GM21360 (cell line): Measurements from ENCODE around the gene SWAP70.
"Not testable (repeated sequence)": the region's sequence is repeated elsewhere in the genome, so short reads cannot be mapped to it uniquely, and the experiment has no call there.

Experiments used
- ATAC-seq: cut with Tn5 transposase; IDR thresholded peaks from one replicate; pipeline ENCODE4 v1.9.1; 2021; ENCODE audit warnings: mild to moderate bottlenecking, moderate library complexity; ENCODE audit not compliant: unreplicated experiment

Gene SWAP70

DNA sequence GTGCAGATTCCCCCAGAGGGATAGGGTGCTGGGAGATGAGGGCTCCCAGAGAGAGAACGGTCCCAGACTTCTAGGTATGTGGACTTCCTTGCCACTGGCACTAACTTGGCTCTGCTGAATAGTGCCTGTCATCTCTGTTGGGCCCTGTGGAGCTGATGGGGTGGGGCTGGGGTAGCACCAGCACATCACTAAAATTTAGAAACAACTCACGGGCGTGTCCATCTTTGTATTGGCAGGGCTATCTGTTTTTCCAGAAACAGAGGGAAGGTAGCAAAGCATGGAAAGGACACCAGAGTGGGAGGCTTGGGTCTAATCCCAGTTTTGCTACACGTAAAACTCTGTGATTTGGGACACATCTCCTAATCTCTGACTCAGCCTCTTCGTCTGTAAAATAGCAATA, 25.8 kb downstream of the SWAP70 start:
- no peak for ATAC-seq

DNA sequence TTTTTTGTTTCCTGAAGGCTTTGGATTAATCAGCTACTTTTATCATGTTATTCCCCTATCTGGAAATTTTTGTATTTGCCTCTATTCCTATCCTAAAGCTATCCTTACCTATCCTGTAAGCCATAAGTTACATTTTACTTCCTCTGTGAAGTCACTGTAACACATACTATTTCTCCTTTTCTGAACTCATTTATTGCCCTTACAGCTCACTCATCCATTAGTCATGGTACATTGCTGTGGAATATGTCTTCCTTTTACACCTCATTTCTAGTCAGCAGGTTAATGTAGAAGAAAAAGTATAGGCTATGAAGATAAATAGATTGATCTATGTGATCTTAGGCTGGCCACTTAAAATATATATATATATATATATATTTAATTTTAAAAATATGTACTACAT, 28.0 kb downstream of the SWAP70 start:
- ATAC-seq: no peak

DNA sequence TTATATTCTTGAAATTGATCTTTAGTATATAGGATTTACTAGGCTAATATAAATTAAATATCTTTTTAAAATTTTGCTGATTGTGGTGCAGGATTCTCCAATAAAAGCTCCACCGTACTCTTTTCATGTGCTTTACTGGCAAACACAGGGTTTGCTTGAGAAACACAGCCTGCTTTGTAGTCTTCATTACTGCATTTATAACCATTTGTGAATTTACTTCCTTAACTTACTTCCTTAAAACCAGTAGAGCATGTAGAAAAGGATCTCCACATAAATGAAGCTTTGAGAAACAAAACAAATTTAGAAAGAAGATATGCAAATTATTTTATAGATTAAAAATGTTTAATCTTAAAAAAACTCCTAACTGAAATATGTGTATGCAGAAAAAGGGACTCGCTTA, 28.8 kb downstream of the SWAP70 start:
- no peak for ATAC-seq

DNA sequence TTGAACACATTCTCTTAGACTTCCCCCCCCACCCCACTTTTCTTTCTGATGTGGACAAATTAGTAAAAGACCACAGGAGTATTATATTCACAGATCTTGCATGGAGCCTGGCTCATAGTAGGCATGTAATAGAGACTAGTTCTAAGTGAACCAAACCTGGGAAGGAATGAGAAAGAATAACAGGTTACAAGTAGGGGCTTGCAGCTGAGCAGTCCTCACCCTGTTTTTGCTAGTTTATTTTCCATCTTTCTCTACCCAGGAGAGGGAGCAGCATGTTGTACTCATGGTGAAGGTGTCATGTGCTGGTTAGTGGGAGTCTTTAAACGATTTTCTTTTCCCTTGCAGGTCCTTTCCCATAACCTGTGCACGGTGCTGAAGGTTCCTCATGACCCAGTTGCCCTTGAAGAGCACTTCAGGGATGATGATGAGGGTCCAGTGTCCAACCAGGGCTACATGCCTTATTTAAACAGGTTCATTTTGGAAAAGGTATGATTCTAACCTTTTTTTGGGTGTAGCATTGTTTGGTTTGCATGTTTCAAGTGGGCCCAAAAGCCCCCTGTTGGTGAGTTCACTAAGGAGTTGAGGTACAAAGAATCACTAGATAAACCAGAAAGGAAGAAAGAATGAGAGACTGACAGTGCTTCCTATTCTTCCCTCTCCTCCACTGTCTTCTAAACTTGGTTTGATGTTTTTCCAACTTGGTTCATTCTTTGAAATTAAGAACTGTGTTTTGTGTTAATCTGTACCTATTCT, 30.1 kb downstream of the SWAP70 start:
- ATAC-seq: no peak

DNA sequence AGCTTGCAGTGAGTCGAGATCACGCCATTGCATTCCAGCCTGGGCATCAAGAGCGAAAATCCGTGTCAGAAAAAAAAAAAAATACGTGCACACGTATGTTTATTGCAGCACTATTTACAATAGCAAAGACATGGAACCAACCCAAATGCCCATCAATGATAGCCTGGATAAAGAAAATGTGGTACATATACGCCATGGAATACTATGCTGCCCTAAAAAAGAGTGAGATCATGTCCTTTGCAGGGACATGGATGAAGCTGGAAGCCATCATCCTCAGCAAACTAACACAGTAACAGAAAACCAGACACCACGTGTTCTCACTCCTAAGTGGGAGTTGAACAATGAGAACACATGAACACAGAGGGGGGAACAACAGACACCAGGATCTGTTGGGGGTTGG, 31.4 kb downstream of the SWAP70 start:
- ATAC-seq: not testable (repeated sequence)

DNA sequence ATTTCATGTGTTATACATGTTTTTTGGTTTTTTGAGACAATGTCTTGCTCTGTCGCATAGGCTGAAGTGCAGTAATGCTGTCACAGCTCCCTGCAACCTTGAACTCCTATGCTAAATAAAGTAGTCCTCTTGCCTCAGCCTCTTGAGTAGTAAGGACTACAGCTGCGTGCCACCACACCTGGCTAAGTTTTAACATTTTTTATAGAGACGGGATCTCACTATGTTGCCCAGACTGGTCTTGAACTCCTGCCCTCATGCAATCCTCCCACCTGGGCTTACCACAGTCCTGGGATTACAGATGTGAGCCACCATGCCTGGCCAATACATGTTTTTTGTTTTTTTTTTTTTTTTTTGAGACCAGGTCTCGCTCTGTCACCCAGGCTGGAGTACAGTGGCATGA, 33.9 kb downstream of the SWAP70 start:
- ATAC-seq: no peak

DNA sequence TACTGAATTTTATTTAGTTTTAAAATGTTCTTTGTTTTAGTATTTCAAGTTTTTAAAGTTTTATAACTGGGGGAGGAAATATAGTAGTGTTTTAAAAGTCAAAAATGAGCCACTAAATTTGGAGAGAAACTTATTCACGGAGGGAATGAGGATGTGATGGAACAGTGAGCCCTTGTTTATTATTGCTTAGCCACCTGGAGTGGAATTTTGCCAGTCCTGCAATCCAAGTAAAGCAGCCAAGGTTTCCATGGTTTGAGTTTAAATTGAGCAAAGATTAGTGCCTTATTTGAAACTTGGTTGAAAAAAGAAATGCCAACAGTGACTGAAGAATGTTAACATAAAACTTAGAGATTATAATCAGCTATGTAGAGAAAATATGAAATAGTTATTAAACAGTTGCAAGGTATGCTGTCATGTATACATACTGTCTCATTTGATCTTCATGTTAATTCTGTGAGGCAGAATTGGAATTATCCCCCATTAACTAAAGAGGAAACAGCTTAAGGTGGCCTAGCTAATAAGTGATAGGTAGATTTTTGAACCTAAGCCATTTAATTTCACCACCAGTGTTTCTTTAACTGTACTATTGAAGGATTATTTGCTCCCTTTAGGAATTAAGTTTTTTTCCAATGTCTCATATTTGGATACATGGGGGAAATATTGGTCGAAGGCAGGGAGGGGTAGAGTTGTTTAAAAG, 36.4 kb downstream of the SWAP70 start:
- no peak for ATAC-seq

DNA sequence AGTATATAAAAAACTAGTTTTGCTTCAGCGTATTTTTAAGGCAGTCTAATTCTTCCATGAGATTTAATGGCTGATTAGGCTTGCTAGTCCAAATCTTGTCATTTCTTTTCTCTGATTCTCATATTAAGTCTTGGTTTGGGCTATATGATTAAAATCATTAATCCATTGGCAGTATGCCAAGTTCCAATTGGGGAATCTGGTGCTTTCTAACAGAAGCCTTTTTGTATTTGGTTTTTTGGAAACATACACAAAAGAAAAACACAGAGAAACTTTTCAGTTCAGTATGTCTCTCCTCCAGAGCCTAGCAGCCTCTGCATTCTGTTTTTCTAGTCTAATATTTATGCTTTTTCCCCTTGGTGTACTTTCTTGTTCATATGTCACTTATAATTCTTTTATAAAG, 37.9 kb downstream of the SWAP70 start:
- no peak for ATAC-seq

DNA sequence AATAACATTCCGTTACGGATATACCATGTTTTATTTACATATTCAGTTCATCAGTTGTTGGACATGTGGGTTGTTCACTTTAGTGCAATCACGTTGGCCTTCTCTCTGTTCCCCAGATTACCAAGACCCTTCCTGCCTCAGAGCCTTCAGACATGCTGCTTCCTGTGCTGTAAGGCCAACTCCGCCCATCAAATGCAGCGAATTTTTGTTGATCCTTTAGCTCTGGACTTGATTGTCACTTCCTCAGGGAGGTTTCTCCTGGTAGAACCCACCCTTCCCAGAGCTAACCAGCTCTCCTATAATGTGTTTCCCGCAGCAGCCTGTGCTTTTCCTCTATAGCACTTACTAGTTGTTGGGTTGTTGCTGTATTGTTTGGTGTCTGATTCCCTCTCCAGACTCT, 39.4 kb downstream of the SWAP70 start:
- ATAC-seq: no peak

DNA sequence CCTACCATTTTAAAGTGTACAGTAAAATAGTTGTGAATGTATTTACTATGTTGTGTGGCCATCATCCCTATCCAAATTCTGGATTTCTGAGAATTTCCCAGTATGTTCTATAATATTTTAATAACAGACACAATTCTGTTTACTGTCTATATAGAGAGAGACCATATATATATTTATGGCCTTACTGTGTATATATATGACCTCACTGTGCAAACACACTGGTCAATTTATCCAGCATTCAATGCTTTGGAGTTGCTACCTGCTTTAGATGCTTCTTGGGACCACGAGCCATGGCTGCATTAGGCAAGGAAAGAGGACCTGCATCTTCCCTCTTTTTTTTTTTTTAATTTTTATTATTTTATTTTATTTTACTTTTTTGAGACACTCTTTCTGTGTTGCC, 40.2 kb downstream of the SWAP70 start:
- ATAC-seq: no peak

DNA sequence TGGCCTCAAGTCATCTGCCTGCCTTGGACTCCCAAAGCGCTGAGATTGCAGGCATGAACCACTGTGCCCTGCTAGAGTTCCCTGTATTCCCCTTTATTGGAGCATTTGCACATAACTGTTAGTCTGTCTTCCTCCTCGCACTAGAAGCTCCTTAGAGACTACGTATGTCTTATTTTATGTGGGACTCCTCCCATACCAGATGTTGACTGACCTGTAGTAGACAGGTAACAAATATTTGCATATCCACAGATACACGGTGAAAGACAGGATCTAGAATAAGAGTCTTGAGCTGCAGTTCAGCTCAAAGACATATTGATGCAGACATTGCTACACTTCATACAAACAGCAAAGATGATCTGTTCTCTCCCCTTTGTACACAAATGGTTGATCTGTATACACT, 40.7 kb downstream of the SWAP70 start:
- ATAC-seq: no peak

DNA sequence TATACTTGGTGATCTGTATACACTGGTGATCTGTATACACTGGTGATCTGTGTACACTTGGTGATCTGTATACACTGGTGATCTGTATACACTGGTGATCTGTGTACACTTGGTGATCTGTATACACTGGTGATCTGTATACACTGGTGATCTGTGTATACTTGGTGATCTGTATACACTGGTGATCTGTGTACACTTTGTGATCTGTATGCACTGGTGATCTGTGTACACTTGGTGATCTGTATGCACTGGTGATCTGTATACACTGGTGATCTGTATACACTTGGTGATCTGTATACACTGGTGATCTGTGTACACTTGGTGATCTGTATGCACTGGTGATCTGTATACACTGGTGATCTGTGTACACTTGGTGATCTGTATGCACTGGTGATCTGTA, 41.5 kb downstream of the SWAP70 start:
- ATAC-seq: not testable (repeated sequence)

DNA sequence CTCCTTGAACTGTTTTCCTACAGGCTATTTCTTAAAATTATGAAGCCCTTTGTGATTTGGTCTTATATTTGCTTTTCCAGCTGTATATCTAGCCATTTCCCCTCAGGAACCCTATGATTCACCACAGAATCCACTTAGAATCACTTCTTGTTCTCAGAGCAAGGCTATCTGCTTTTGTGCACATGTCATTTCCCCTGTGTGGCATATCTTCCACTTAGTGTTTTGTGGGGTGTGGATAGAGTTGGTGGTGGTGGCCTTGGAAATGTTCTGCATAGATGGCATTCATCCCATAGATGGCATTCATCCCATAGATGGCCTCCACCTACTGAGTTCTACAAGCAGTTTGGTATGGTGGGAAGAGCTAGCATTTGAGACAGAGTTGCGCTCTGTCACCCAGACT, 44.7 kb downstream of the SWAP70 start:
- no peak for ATAC-seq

DNA sequence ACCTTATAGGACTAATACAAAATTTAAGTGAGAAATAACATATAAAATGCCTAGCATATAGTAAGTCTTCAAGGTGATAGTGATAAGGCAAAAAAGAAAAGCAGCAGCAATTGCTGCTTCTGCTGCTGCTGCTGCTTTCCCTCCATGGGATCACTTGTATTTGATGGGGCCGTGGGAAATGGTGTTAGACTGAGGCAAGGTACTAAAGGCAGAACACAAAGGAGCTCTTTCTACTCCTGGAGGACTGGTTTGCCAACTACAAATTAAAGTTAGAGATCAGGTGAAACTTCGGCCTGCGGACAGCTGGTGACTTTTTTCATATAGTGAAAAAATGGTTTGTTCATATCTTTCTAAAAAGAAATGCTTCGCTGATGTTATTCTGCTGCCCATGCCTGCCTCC, 46.3 kb downstream of the SWAP70 start:
- no peak for ATAC-seq

DNA sequence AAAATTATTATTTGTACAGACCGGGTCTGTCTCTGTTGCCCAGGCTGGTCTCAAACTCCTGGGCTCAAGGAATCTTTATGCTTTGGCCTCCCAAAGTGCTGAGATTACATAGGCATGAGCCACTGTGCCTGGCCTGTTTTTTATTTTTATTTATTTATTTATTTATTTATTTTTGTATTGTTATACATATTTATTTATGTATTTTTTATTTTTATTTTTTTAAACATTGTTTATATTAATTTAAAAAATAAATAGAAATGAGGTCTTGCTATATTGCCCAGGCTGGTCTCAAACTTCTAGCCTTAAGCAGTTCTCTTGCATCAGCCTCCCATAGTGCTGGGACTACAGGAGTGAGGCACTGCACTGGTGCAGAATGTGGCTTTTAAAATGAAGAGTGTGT, 47.0 kb downstream of the SWAP70 start:
- no peak for ATAC-seq

DNA sequence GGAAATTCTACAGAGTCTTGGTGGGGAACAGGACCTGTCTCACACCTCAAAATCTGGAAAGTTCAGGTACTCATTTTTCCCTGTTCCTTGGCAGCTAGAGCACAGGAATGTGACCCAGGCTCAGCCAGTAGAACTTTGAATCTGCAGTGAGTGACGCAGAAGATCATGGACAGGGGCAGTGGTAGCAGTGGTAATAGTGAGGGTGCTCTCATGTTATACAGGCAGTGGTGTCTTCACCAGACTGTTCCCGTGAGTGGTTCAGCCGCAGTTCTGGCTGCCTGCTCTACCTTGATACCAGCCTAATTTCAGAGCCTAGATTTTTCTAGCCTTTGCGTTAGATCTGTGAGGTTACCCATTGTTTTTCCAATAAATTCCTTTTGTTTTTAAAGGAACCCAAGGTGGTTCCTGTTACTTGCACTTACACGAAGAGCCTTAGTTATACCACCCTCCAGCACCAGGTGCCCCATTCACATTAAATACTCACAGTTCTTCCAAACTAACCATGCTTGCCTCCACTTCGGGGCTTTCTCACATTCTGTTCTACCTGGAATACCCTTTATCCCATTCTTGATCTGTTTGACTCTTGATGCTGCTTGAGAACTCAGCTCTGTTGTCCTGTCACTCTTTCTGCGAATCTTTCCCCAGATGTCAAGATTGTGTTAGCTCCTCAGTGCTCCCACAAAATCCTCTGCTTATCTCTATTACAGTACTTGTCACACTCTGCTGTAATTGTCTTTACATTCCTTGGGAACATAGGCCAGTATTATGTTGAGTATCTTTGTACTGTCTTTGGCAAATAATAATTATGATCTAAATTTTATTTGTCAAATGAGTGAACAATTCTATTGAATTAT, 47.8 kb downstream of the SWAP70 start:
- ATAC-seq: no peak

DNA sequence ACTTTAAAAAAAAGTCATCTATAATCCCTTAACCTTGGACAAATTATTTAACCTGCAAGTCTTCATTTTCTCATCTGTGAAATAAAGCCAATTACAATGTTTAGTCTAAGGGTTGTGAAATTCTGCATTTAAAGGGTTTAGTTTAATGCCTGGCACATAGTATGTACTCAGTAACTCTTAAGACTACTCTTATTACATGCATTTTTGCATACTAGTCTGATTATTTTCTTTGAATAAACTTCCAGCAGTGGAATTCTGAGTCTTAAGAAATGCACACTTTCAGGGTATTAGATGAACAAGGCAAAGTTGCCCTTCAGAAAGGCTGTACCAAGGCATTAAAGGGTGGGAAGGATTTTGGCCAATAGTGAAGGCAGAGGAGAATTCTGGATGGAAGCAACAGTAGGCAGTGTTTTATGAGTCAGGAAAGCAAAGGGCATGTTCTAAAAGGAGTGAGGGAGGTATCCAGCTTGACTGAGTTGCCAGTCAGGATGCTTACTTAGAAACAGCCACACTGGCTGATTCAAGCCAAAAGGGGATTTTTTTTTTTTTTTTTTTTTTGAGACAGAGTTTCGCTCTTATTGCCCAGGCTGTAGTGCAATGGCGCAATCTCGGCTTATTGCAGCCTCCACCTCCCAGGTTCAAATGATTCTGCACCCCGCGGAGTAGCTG, 50.5 kb downstream of the SWAP70 start:
- no peak for ATAC-seq

DNA sequence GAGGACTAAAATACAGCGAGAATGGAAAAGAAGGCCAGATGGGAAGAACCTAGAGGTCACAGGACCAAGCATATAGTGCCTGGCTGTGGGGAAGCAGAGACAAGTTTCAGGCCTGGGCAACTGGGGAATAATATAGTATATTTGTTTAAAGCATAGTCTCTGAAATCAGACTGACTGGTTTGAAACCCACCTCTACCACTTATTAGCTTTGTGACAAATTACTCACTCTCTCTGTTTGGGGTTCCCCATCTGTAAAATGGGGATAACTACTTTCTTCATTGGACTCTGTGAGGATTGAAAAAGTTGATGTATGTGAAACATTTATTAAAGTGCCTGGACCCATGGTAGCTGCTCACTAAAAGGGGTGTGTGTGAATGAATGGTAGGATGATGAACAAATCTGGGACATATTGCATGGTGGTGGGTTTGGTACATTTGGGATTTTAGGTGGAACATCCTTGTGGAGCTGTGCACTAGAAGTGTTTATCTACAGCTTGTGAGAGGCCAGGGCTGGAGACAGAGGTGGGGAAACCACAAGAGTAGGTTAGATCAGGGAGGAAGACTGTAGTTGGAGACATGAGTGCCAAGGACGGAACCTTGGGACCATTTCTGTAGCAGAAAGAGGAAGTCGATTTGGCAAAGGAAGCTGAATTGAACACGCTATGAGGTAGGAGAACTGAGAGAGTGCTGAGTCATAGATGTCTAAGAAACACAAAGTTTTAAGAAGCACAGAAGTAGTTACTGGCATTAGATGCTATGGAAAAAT, 52.6 kb downstream of the SWAP70 start:
- peak; percentile 83 for ATAC-seq

DNA sequence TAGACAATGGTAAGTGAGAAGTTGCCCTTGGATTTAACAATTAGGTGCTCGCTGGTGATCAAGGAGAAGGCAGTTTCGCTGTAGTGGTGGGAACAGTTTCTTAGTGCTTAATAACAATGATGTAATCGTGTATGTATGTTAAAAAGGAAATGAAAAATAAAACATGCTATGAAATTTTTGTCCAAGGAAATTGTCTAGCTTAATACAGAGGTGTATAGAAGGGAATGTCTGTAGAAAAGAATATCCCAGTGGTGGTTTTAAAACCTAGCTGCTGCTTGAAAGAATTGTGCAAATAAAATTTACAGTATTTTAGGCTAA, 53.1 kb downstream of the SWAP70 start:
- ATAC-seq: no peak

DNA sequence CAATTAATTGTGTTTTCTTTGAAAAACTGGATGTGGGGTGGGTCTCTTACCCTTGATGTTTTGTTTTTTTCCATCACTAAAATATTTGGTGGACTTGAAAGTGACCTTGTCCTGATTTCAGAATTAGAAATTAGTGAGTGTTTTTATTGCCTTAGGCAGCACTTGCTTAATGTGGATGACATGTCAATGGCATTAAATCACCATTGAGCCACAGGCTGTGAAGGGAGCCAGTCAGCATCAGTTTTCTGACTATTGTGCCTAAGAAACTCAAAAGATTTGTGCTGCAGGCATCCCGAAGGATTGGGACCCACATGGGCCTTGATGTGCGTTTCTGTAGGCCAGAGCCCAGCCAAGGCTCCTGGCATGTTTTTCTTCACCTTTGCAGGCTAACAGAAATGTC, 53.8 kb downstream of the SWAP70 start:
- ATAC-seq: no peak

DNA sequence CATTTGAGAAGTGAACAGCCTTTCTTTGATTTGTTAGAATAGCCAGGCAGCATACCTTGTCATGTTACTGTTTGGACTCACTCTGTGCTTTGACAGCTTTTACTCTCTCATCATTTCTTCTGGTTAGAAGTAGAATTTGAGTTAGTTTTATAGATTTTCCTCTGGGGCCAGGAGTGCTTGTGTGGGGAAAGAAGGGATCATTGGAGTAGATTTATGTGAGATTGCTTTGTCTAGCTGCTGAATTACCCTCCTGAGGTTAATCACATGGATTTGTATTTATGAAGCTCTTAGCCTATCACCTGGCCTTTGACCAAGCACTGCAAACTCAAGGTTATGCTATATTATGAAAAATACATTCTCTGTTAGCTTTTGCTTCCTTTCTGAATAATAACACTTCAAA, 54.3 kb downstream of the SWAP70 start:
- no peak for ATAC-seq
